H1 (cell line): Measurements from ENCODE around the gene PCDH9. TPM values are rescaled to one million over a fixed set of nuclear protein-coding genes. Genes with fewer than 3 reads are reported as not detected.

ENCODE experiments used
- CTCF ChIA-PET: fragments of 300-600 bp; sonication (Branson Sonifier 250); formaldehyde crosslinking; loops from one replicate; lab custom pipeline; 2021; ENCODE audit not compliant: partially characterized antibody; lab: Charles Lee
- POLR2A ChIA-PET: fragments of 300-600 bp; sonication (Branson Sonifier 250); formaldehyde crosslinking; loops from one replicate; lab custom pipeline; 2021; ENCODE audit warnings: inconsistent platforms; ENCODE audit not compliant: partially characterized antibody; lab: Charles Lee
- DNase-seq, 2 experiments: peaks; one replicate each; pipeline versions ENCODE4 v3.0.0 to v3.0.0-alpha.2; 2010 to 2022; ENCODE audit warnings: low spot score in 2 of 2, low read depth in 1 of 2, mixed read lengths in 1 of 2
- FAIRE-seq: peaks from 2 replicates; lab custom pipeline; 2011; peaks lifted over from hg19 to GRCh38; lab: Jason Lieb, UNC
- H2AFZ ChIP-seq: 2 replicates; pipeline ENCODE4 v1.8.1; 2012; ENCODE audit warnings: low read length, inconsistent platforms
- H2AK5ac ChIP-seq: 2 replicates; pipeline ENCODE4 v1.6.1; 2013; ENCODE audit warnings: low read depth, low read length
- H2BK120ac ChIP-seq: replicated peaks from 2 replicates; pipeline ENCODE3; 2013; ENCODE audit warnings: low read depth, low read length, inconsistent platforms
- H2BK12ac ChIP-seq: 2 replicates; pipeline ENCODE4 v1.6.1; 2013; ENCODE audit warnings: low read depth, low read length
- H2BK15ac ChIP-seq: 2 replicates; pipeline ENCODE4 v1.6.1; 2013; ENCODE audit warnings: low read length
- H2BK20ac ChIP-seq: 2 replicates; pipeline ENCODE4 v1.6.1; 2013; ENCODE audit warnings: low read length
- H2BK5ac ChIP-seq: 2 replicates; pipeline ENCODE4 v1.6.1; 2013; ENCODE audit warnings: low read depth, low read length
- H3K14ac ChIP-seq: 2 replicates; pipeline ENCODE4 v1.6.1; 2013; ENCODE audit warnings: inconsistent platforms; ENCODE audit not compliant: insufficient read length
- H3K18ac ChIP-seq: 2 replicates; pipeline ENCODE4 v1.6.1; 2013; ENCODE audit warnings: low read length; ENCODE audit errors: extremely low read depth
- H3K23ac ChIP-seq: 2 replicates; pipeline ENCODE4 v1.6.1; 2013; ENCODE audit warnings: inconsistent platforms; ENCODE audit not compliant: insufficient read length
- H3K23me2 ChIP-seq: 2 replicates; pipeline ENCODE4 v1.6.1; 2013; ENCODE audit warnings: low read depth, low read length
- H3K27ac ChIP-seq: 2 replicates; pipeline ENCODE4 v1.6.1; 2011; ENCODE audit warnings: low read depth, low read length, inconsistent platforms
- H3K27me3 ChIP-seq, 4 experiments: replicated peaks in 1 of 4; 1 replicate in 1 of 4; 2 replicates in 3 of 4; pipeline versions ENCODE4 v1.6.1 to v1.8.1; 2011 to 2013; ENCODE audit warnings: low read length in 3 of 4, mild to moderate bottlenecking in 3 of 4, inconsistent platforms in 2 of 4, mixed read lengths in 2 of 4, moderate library complexity in 1 of 4; ENCODE audit not compliant: control insufficient read depth in 3 of 4, insufficient read depth in 3 of 4; ENCODE audit errors: extremely low read depth in 1 of 4
- H3K36me3 ChIP-seq, 4 experiments: 2 replicates each; pipeline versions ENCODE4 v1.6.1 to v1.8.1; 2011 to 2013; ENCODE audit warnings: mild to moderate bottlenecking in 4 of 4, low read length in 3 of 4, moderate library complexity in 2 of 4, control low read depth in 1 of 4, inconsistent platforms in 1 of 4; ENCODE audit not compliant: insufficient read depth in 4 of 4, control insufficient read depth in 2 of 4
- H3K4ac ChIP-seq: replicated peaks from 2 replicates; pipeline ENCODE3; 2013; ENCODE audit warnings: low read length, low read depth, mixed read lengths, inconsistent platforms; ENCODE audit not compliant: insufficient read length
- H3K4me1 ChIP-seq, 4 experiments: replicated peaks in 1 of 4; 1 replicate in 1 of 4; 2 replicates in 3 of 4; pipeline versions ENCODE4 v1.6.1 to v1.8.1; 2011 to 2013; ENCODE audit warnings: low read length in 3 of 4, inconsistent platforms in 2 of 4, mixed read lengths in 1 of 4; ENCODE audit not compliant: insufficient read depth in 4 of 4, control insufficient read depth in 3 of 4
- H3K4me2 ChIP-seq, 2 experiments: 2 replicates each; pipeline versions ENCODE4 v1.6.1 to v1.8.1; 2011 to 2013; ENCODE audit warnings: low read depth in 2 of 2, low read length in 2 of 2, control low read depth in 1 of 2, inconsistent platforms in 1 of 2, mild to moderate bottlenecking in 1 of 2; ENCODE audit not compliant: insufficient read depth in 1 of 2
- H3K4me3 ChIP-seq, 4 experiments: fragments of 200-600, 300-600 bp in 1 of 4; sonication (generic), shearing (Covaris generic), sonication (Bioruptor Twin) in 1 of 4; 2 replicates each; pipeline versions ENCODE4 v1.5.1 to v1.8.1; 2011 to 2016; ENCODE audit warnings: low read length in 4 of 4, low read depth in 3 of 4, control low read depth in 2 of 4, inconsistent platforms in 2 of 4, mild to moderate bottlenecking in 2 of 4, mixed read lengths in 1 of 4, moderate library complexity in 1 of 4; ENCODE audit not compliant: insufficient read depth in 2 of 4; ENCODE audit errors: extremely low read depth in 1 of 4
- H3K56ac ChIP-seq: replicated peaks from 2 replicates; pipeline ENCODE3; 2013; ENCODE audit warnings: low read depth, mild to moderate bottlenecking, mixed read lengths, low read length, inconsistent platforms; ENCODE audit not compliant: insufficient read length
- H3K79me1 ChIP-seq: 2 replicates; pipeline ENCODE4 v1.6.1; 2013; ENCODE audit warnings: low read depth, low read length, control low read depth
- H3K79me2 ChIP-seq, 2 experiments: 2 replicates each; pipeline versions ENCODE4 v1.6.1 to v1.8.1; 2012 to 2013; ENCODE audit warnings: low read length in 2 of 2, mild to moderate bottlenecking in 2 of 2, inconsistent platforms in 1 of 2; ENCODE audit not compliant: insufficient read depth in 2 of 2, control insufficient read depth in 1 of 2
- H3K9ac ChIP-seq, 4 experiments: replicated peaks in 1 of 4; 1 replicate in 1 of 4; 2 replicates in 3 of 4; pipeline versions ENCODE4 v1.6.1 to v1.8.1; 2011 to 2013; ENCODE audit warnings: low read depth in 3 of 4, low read length in 3 of 4, control low read depth in 2 of 4, mild to moderate bottlenecking in 2 of 4, moderate library complexity in 2 of 4, inconsistent platforms in 1 of 4; ENCODE audit errors: extremely low read depth in 1 of 4
- H3K9me3 ChIP-seq, 2 experiments: 2 replicates each; pipeline versions ENCODE4 v1.6.1 to v1.8.1; 2012 to 2013; ENCODE audit warnings: mild to moderate bottlenecking in 2 of 2, moderate library complexity in 2 of 2, control low read depth in 1 of 2, inconsistent platforms in 1 of 2, low read depth in 1 of 2, low read length in 1 of 2, mixed read lengths in 1 of 2; ENCODE audit not compliant: insufficient read depth in 2 of 2
- H4K20me1 ChIP-seq, 2 experiments: replicated peaks in 1 of 2; 2 replicates each; pipeline versions ENCODE3 to v1.8.1; 2011 to 2013; ENCODE audit warnings: inconsistent platforms in 2 of 2, low read length in 2 of 2, mild to moderate bottlenecking in 1 of 2; ENCODE audit not compliant: insufficient read depth in 2 of 2, control insufficient read depth in 1 of 2
- H4K5ac ChIP-seq: 2 replicates; pipeline ENCODE4 v1.6.1; 2013; ENCODE audit warnings: low read length, low read depth, mixed read lengths, inconsistent platforms; ENCODE audit not compliant: insufficient read length
- H4K8ac ChIP-seq: 2 replicates; pipeline ENCODE4 v1.8.0; 2013; ENCODE audit warnings: mild to moderate bottlenecking, moderate library complexity, low read length, inconsistent platforms; ENCODE audit not compliant: insufficient read depth; ENCODE audit errors: extremely low read depth
- H4K91ac ChIP-seq: replicated peaks from 2 replicates; pipeline ENCODE3; 2013; ENCODE audit warnings: low read length, mixed read lengths, inconsistent platforms; ENCODE audit not compliant: insufficient read length
- ATF3 ChIP-seq: IDR thresholded peaks from 2 replicates; pipeline ENCODE4 v1.6.1; 2011; ENCODE audit warnings: low read depth, mild to moderate bottlenecking, low read length; ENCODE audit not compliant: insufficient read depth
- BACH1 ChIP-seq: IDR thresholded peaks from 2 replicates; pipeline ENCODE4 v1.6.1; 2012; ENCODE audit warnings: low read length, improper control_type of control experiment
- CBX8 ChIP-seq: fragments of 300-800, 300-1000 bp; sonication (generic); IDR thresholded peaks from 2 replicates; pipeline ENCODE4 v1.7.1; 2016; ENCODE audit warnings: low read depth, low read length, borderline replicate concordance
- MAX ChIP-seq: IDR thresholded peaks from 2 replicates; pipeline ENCODE4 v1.6.1; 2012; ENCODE audit warnings: inconsistent platforms
- WGBS, 2 experiments: shearing (Covaris generic) in 1 of 2; methylation state at CpG; one replicate each; pipeline versions ENCODE4 v1.1.6 to v1.1.7; 2013 to 2015; ENCODE audit warnings: low lambda C conversion rate in 2 of 2, mixed read lengths in 2 of 2, inconsistent platforms in 1 of 2, low coverage in 1 of 2, missing lambda C conversion rate in 1 of 2; ENCODE audit not compliant: insufficient replicate concordance in 2 of 2, insufficient coverage in 1 of 2, insufficient read length in 1 of 2; ENCODE audit errors: extremely low coverage in 1 of 2, missing lambda C conversion rate in 1 of 2; 5-methylcytosine and 5-hydroxymethylcytosine counted together
- polyA plus RNA-seq, 7 experiments: library from polyadenylated mRNA; depleted of rRNA in 3 of 7; stranded (reverse) in 5 of 7; unstranded in 2 of 7; fragments of >200 nt in 5 of 7; fragments of 200-250 nt in 2 of 7; gene quantifications; 1 replicate in 5 of 7; 2 replicates in 1 of 7; 4 replicates in 1 of 7; pipeline versions ENCODE4 v1.2.1 to v1.2.3, GENCODE V29; 2011 to 2013; ENCODE audit warnings: missing spikeins in 2 of 7, mixed read lengths in 2 of 7
- total RNA-seq: library from RNA; stranded (reverse); fragmentation: NEBNext Ultra II Directional; extraction: Animal tissue kit (Norgen Biotek cat#: 25700); gene quantifications from 2 replicates; pipeline ENCODE4 v1.2.1, GENCODE V29; 2021

PCDH9 gene
- total and polyA plus RNA-seq, 2 of the 8 experiments (the other 6 are each of a cell fraction or from before 2014, with no cell fraction given), result 0.12 to 0.60 TPM

- H2BK5ac ChIP-seq, result no peak overlapping the region
- H4K8ac ChIP-seq, result no peak overlapping the region
- H3K79me1 ChIP-seq, result no peaks in the 10 kb centered on the region
- H2BK20ac ChIP-seq, result no peak overlapping the region
- no peak overlapping the region for H3K18ac ChIP-seq
- ChIA-PET CTCF (interaction anchor here (1.1 to 1.5 kb wide), 2 partner anchors 9 to 15 kb away, joined by 3 to 4 read pairs; no protein-coding TSS in a partner anchor), POLR2A (no interaction called here)
- no peaks in the 10 kb centered on the region for H3K23me2 ChIP-seq
- H3K79me2 ChIP-seq, result no peaks in the 10 kb centered on the region
- H3K23ac ChIP-seq, result no peak overlapping the region
- TF ChIP-seq ATF3, result no peak
- no peak for TF ChIP-seq CBX8
- TF ChIP-seq MAX, result peak; percentile 20; the same call in 1 of the 2 replicates
- TF ChIP-seq BACH1, result peak; percentile 43; the same call in 1 of the 2 replicates
- WGBS, 2 experiments, result 63% methylated on average over 2 of the region's 2 CpGs; no CpG with 5 or more reads in 1 of the 2 experiments
- no peak overlapping the region for H4K91ac ChIP-seq
- no peak overlapping the region for H3K14ac ChIP-seq
- DNase-seq, result no peak
- no peaks in the 10 kb centered on the region for H4K20me1 ChIP-seq
- no peak overlapping the region for H2AK5ac ChIP-seq
- H3K27me3 ChIP-seq, result no peaks in the 10 kb centered on the region
- no peaks in the 10 kb centered on the region for H3K36me3 ChIP-seq
- H3K4me2 ChIP-seq, result no peak overlapping the region
- H3K9ac ChIP-seq, result no peak overlapping the region
- H2BK12ac ChIP-seq, result no peak overlapping the region
- no peak overlapping the region for H2BK15ac ChIP-seq
- FAIRE-seq, result no peak
- H3K4ac ChIP-seq, result no peak overlapping the region
- H3K56ac ChIP-seq, result no peak overlapping the region
- H2BK120ac ChIP-seq, result no peak overlapping the region
- H4K5ac ChIP-seq, result no peak overlapping the region
- peaks cover 0 to 6% of the 10 kb centered on the region in 2 experiments; a peak in 1 of 4 replicates for H3K9me3 ChIP-seq
- H3K4me1 ChIP-seq, result no peaks in the 10 kb centered on the region; a peak in 2 of 7 replicates
- no peak overlapping the region for H2AFZ ChIP-seq
- no peak overlapping the region for H3K27ac ChIP-seq
- no peak overlapping the region for H3K4me3 ChIP-seq
Measured at GRCh38 chr13:66558506-66558905, 671.6 kb downstream of the PCDH9 start.
